Suprapubic skin (tissue), 4 donors: ENCODE results near the gene MARF1. TPM values are rescaled to one million over a fixed set of nuclear protein-coding genes. Genes with fewer than 3 reads are reported as not detected.

Experiments
- DNase-seq, 2 donors: peaks; one replicate each; pipeline ENCODE4 v3.0.0-alpha.2; 2019; ENCODE audit warnings: low spot score in 2 of 2
- H3K27ac ChIP-seq: fragments of 200-600 bp; sonication (generic); one replicate; pipeline ENCODE4 v1.5.1; 2019
- H3K27me3 ChIP-seq: fragments of 200-600 bp; sonication (generic); one replicate; pipeline ENCODE4 v1.5.1; 2019
- H3K36me3 ChIP-seq: fragments of 200-600 bp; sonication (generic); one replicate; pipeline ENCODE4 v1.5.1; 2019
- H3K4me1 ChIP-seq: fragments of 200-600 bp; sonication (generic); one replicate; pipeline ENCODE4 v1.5.1; 2019
- H3K4me3 ChIP-seq: fragments of 200-600 bp; sonication (generic); one replicate; pipeline ENCODE4 v1.5.1; 2019; ENCODE audit warnings: mild to moderate bottlenecking
- H3K9me3 ChIP-seq: fragments of 200-600 bp; sonication (generic); one replicate; pipeline ENCODE4 v1.5.1; 2019
- CTCF ChIP-seq, 2 donors: fragments of 200-600 bp in 1 of 2; fragments of 450-650 bp in 1 of 2; sonication (generic) in 1 of 2; IDR thresholded peaks; one replicate each; pipeline ENCODE4 v1.5.1; 2016 to 2019; ENCODE audit warnings: antibody characterized with exemption in 2 of 2, mild to moderate bottlenecking in 1 of 2, moderate library complexity in 1 of 2
- EP300 ChIP-seq: sonication (generic); formaldehyde crosslinking; IDR thresholded peaks from one replicate; pipeline ENCODE4 v1.6.1; 2017; ENCODE audit warnings: antibody characterized with exemption
- POLR2A ChIP-seq, 2 donors: fragments of 450-650 bp; IDR thresholded peaks; one replicate each; pipeline ENCODE4 v1.6.1; 2017; ENCODE audit warnings: antibody characterized with exemption in 2 of 2, mild to moderate bottlenecking in 2 of 2, moderate library complexity in 2 of 2
- POLR2AphosphoS5 ChIP-seq, 3 donors: sonication (generic); formaldehyde crosslinking; IDR thresholded peaks; one replicate each; pipeline ENCODE4 v1.6.1; 2017; ENCODE audit warnings: antibody characterized with exemption in 3 of 3
- WGBS: methylation state at CpG from one replicate; pipeline ENCODE4 v1.1.5; 2018; 5-methylcytosine and 5-hydroxymethylcytosine counted together
- total RNA-seq, 4 donors: library from RNA; depleted of rRNA; stranded (reverse); fragments of >200 nt; gene quantifications; one replicate each; pipeline ENCODE4 v1.1.0, GENCODE V29; 2016

MARF1 gene
- total RNA-seq, 4 donors from 2014 or later = 36.2 to 117 (median 44.2) TPM

GRCh38 chr16:15564604-15565339 is 78.2 kb downstream of the MARF1 start:
- no peak for DNase-seq
- H3K27ac ChIP-seq = no peak overlapping the region
- H3K4me3 ChIP-seq = no peak overlapping the region
- no peaks in the 10 kb centered on the region for H3K4me1 ChIP-seq
- TF ChIP-seq POLR2A (IDR thresholded peaks at IDR 0.05) (no peak), EP300 (no peak), POLR2AphosphoS5 (IDR thresholded peaks at IDR 0.05) (no peak), CTCF (IDR thresholded peaks at IDR 0.05) (no peak)
- H3K36me3 ChIP-seq = no peaks in the 10 kb centered on the region
- H3K9me3 ChIP-seq = no peaks in the 10 kb centered on the region
- no peaks in the 10 kb centered on the region for H3K27me3 ChIP-seq
- 84% methylated on average over 7 of the region's 7 CpGs for WGBS

GRCh38 chr16:15559176-15559575 is 83.8 kb downstream of the MARF1 start:
- no peak for TF ChIP-seq POLR2A (IDR thresholded peaks at IDR 0.05)
- TF ChIP-seq POLR2AphosphoS5 (IDR thresholded peaks at IDR 0.05) = no peak
- no peak for TF ChIP-seq EP300
- TF ChIP-seq CTCF (IDR thresholded peaks at IDR 0.05) = no peak
- H3K9me3 ChIP-seq = no peaks in the 10 kb centered on the region
- DNase-seq = no peak
- no peaks in the 10 kb centered on the region for H3K4me1 ChIP-seq
- H3K36me3 ChIP-seq = no peaks in the 10 kb centered on the region
- H3K4me3 ChIP-seq = no peak overlapping the region
- 100% methylated on average over 4 of the region's 4 CpGs for WGBS
- no peaks in the 10 kb centered on the region for H3K27me3 ChIP-seq
- no peak overlapping the region for H3K27ac ChIP-seq

GRCh38 chr16:15557258-15557657 is 85.7 kb downstream of the MARF1 start:
- H3K4me1 ChIP-seq = no peaks in the 10 kb centered on the region
- no peaks in the 10 kb centered on the region for H3K36me3 ChIP-seq
- H3K9me3 ChIP-seq = no peaks in the 10 kb centered on the region
- H3K27ac ChIP-seq = no peak overlapping the region
- 70% methylated on average over 6 of the region's 6 CpGs for WGBS
- no peak for TF ChIP-seq POLR2A (IDR thresholded peaks at IDR 0.05)
- no peak for TF ChIP-seq CTCF (IDR thresholded peaks at IDR 0.05)
- no peak for TF ChIP-seq EP300
- TF ChIP-seq POLR2AphosphoS5 (IDR thresholded peaks at IDR 0.05) = no peak
- H3K4me3 ChIP-seq = no peak overlapping the region
- DNase-seq = no peak
- no peaks in the 10 kb centered on the region for H3K27me3 ChIP-seq

GRCh38 chr16:15556130-15556529 is 86.8 kb downstream of the MARF1 start:
- no peak for DNase-seq
- Histone ChIP-seq H3K36me3 (no peaks in the 10 kb centered on the region), H3K27ac (no peak overlapping the region), H3K4me1 (no peaks in the 10 kb centered on the region), H3K27me3 (no peaks in the 10 kb centered on the region), H3K9me3 (no peaks in the 10 kb centered on the region), H3K4me3 (no peak overlapping the region)
- 90% methylated on average over 5 of the region's 5 CpGs for WGBS
- TF ChIP-seq POLR2A (IDR thresholded peaks at IDR 0.05) = no peak
- TF ChIP-seq CTCF (IDR thresholded peaks at IDR 0.05) = no peak
- TF ChIP-seq EP300 = no peak
- TF ChIP-seq POLR2AphosphoS5 (IDR thresholded peaks at IDR 0.05) = no peak

- no peaks in the 10 kb centered on the region for H3K9me3 ChIP-seq
- WGBS = 68% methylated on average over 10 of the region's 10 CpGs
- peaks cover 4% of the 10 kb centered on the region for H3K4me1 ChIP-seq
- no peak overlapping the region for H3K4me3 ChIP-seq
- no peaks in the 10 kb centered on the region for H3K36me3 ChIP-seq
- no peak overlapping the region for H3K27ac ChIP-seq
- DNase-seq = no peak
- no peaks in the 10 kb centered on the region for H3K27me3 ChIP-seq
- no peak for TF ChIP-seq CTCF (IDR thresholded peaks at IDR 0.05)
- no peak for TF ChIP-seq EP300
- TF ChIP-seq POLR2A (IDR thresholded peaks at IDR 0.05) = no peak
- no peak for TF ChIP-seq POLR2AphosphoS5 (IDR thresholded peaks at IDR 0.05)
Observed at GRCh38 chr16:15553313-15554088, 89.5 kb downstream of the MARF1 start.
